Epithelial cell of proximal tubule (primary cell): ENCODE measurements around the gene ITPK1. TPM values are rescaled to one million over a fixed set of nuclear protein-coding genes. Genes with fewer than 3 reads are reported as not detected.
A peak's percentile ranks its signal among the peaks of the same experiment; 100 is the strongest.
"Not testable (repeated sequence)": the region's sequence is repeated elsewhere in the genome, so short reads cannot be mapped to it uniquely, and the experiment has no call there.

Source experiments
- DNase-seq: peaks from one replicate; pipeline ENCODE4 v3.0.0-alpha.2; 2011; ENCODE audit warnings: low read depth
- H3K4me3 ChIP-seq: 2 replicates; pipeline ENCODE4 v1.5.1; 2011; ENCODE audit warnings: low read depth, mild to moderate bottlenecking, low read length
- CTCF ChIP-seq: conservative IDR thresholded peaks from 2 replicates; pipeline ENCODE4 v1.5.1; 2012; ENCODE audit warnings: low read depth, mild to moderate bottlenecking, low read length
- total RNA-seq: library from RNA; depleted of rRNA; stranded (reverse); fragments of >200 nt; gene quantifications from 2 replicates; pipeline ENCODE4 v1.2.3, GENCODE V29; 2015

Gene ITPK1
- total RNA-seq, 1 donor from 2014 or later, result 22.7 TPM

DNA sequence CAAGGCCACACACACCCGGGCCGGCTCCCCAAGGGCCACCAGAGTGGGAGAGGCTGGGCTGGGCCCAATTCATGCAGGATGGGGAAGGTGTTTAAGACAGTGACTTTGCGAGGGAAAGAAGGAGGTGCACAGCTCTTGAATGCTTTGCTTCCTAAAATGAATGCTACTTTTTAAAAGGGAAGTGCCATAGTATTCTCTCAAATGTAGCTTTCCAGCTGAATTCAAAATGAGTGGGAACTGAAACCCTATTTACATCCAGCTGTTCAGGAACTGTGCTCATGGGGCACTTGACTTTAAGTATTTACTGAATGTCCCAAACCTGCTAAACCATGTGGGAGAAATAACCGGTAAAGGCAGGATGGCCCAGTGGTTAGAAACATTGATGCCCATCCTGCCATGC lies 7.6 kb downstream of the ITPK1 start:
- no peak for DNase-seq
- no peak for TF ChIP-seq CTCF
- H3K4me3 ChIP-seq, result no peak overlapping the region

GRCh38 chr14:93107453-93107852 lies 8.3 kb downstream of the ITPK1 start:
- DNase-seq, result no peak
- H3K4me3 ChIP-seq, result no peak overlapping the region
- no peak for TF ChIP-seq CTCF

DNA sequence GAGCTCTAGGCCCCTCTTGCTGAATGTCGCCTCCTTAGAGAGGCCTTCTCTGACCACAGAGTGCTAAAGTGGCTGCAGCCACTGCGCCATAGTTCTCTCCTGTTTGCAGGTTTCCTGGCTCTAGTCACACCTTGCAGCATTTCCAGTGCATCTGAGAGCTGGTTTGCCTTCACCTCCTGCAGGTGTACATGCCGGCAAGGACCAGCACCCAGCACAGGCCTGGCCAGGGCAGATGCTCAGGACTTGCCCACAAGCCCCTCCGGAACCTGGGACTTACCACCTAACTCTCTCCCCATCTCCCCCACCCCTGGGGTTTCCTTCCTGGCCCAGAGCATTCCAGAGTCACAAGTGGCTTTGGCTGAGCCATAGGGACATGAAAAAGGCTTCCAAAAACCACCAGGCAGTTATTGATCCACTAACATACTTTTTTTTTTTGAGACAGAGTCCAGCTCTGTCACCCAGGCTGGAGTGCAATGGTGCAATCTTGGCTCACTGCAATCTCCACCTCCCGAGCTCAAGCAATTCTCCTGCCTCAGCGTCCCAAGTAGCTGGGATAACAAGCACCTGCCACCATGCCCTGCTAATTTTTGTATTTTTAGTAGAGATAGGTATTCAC lies 9.1 kb downstream of the ITPK1 start:
- TF ChIP-seq CTCF, result no peak
- no peak overlapping the region for H3K4me3 ChIP-seq
- DNase-seq, result no peak

DNA sequence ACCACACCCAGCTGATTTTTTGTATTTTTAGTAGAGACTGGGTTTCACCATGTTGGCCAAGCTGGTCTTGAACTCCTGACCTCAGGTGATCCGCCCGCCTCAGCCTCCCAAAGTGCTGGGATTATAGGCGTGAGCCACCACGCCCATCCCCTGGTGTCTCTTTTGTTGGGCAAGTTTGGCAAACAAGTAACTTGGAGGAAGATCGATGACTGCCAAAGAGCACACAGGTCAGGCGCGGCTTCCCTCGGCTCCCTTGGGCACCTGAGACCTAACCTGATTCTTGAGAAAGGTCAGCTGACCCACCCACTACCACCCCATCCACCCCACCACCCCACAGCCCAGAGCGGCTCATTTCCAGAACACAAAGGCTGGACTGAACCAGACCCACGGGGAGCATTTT lies 9.9 kb downstream of the ITPK1 start:
- H3K4me3 ChIP-seq, DNase-seq: not testable (repeated sequence)

- no peak for TF ChIP-seq CTCF
- no peak for DNase-seq
- no peak overlapping the region for H3K4me3 ChIP-seq
Observed at GRCh38 chr14:93105362-93105761, 10.4 kb downstream of the ITPK1 start.

GRCh38 chr14:93104961-93105360 lies 10.8 kb downstream of the ITPK1 start:
- no peak for DNase-seq
- TF ChIP-seq CTCF, result peak; percentile 15
- H3K4me3 ChIP-seq, result no peak overlapping the region

DNA sequence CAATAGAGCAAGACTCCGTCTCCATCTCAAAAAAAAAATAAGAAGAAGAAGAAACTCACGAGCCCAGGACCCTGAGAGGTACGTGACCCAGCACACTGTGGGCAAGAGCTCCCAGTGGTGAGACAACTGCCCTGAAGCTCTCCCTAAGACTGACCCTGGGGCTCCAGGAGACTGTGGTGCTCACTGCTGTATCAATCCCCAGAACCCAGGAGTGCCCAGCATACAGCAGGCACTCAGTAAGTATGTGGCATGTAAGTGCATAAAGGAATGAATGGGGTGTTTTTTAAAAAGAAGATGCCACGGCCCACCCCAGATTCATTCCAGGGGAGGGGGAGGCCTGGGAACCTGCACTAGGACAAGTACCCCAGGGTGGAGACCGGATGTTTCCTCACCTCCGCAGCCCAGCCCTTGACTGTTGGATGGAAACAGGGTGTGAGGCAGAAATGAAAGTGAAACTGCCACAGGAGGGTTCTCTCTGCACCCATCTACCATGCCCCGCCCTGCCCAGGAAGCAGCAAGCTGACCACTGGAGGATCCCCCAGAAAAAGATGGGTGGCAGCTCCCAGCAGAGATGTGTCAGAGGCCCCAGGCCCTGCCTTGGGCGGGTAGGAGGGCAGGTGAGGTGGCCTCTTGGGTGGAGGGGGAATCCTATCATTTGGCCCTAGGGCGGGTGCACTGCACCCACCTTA lies 12.2 kb downstream of the ITPK1 start:
- DNase-seq, result no peak
- no peak for TF ChIP-seq CTCF
- H3K4me3 ChIP-seq, result no peak overlapping the region
